Measurements from ENCODE around the gene HIP1R.
A peak's percentile ranks its signal among the peaks of the same experiment; 100 is the strongest.

The HIP1R gene

DNA sequence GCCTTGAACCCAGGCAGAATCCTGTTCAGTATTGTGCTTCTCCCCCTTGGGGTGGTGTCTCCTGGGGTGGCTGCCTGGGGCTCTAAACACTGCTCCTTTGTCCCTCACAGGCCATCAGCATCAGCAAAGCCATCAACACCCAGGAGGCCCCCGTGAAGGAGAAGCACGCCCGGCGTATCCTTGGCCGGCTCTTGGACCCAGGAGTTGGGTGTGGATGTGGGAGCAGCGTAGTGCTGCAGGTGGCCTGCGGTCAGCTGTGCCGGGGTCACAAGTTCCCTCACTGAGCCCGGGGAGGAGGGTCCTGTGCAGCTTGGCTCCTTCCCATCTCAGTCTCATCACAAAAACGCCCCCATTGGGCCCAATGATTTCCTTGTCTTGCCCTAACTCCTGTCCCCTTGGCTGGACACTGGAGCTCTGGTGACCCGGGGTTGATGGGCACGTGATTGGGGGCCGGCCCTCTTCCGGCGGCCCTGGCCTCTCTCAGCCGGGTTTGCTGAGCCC is 12.7 kb downstream of the HIP1R start:
- DNase-seq (ENCODE audit: low read depth in 2 of 2), result no peak

DNA sequence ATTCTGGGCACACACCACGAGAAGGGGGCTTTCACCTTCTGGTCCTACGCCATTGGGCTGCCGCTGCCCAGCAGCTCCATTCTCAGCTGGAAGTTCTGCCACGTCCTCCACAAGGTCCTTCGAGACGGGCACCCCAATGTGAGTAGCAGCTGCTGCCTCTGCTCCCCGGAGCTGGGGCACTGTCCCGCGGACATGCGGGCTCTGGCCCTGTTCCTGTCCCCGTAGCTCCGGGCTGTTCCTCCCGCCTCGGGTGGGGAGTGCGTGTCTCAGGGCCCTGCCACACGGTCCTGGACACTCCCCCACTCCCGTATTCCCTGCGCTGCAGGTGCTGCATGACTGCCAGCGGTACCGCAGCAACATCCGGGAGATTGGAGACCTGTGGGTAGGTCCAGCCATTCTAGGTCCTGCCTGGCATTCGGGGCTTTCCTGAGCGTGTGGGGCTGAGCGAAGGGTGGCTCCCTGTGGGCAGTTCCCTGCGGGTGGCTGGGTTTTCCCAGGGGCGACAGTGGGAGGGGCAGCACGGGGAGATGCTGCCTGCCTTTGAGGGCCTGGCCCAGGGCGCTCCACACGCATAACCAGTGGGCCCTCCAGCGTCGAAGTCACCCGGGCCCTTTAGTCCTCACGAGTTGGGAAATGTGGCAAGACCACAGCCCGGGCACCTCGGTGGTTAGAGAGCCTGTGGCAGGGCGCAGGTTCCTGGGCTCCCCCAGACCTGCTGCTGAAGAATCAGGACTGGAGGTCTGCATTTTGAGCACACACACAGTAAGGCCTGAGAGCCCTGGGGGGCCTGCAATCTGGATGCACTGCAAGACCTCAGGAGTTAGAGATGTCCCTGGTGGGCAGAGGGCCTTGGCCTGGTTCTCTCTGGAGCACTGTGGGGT is 13.5 kb downstream of the HIP1R start:
- DNase-seq (ENCODE audit: low read depth in 2 of 2), result no peak

DNA sequence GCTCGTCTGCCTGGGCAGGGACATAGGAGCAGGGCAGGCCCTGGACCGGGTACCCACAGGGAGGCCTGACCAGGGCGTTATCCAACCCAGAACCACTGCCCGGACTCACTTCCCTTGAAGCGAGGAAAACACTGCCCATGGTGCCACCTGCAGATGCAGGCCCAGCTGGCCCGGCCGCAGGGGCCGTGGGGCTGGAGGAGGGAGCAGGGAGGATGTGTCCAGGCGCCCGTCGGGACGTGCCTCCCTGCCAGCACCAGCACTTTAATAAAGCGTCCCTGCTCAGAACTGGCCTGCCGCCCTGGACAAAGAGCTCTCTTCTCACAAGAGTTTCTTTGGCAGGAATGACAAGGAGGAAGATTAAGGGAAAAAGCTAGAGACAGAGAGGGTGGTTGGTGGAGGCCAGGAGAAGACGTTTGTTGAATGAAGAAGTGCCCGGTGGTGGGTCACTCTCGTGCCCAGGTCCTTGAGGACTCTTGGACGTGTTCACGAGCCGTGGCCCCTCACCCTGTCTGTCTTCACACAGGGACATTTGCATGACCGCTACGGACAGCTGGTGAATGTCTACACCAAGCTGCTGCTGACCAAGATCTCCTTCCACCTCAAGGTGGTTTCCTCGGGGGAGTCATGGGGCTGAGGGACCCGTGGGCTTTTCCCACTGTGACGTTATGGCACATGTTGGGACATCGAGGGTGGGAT is 14.2 kb downstream of the HIP1R start:
- DNase-seq (ENCODE audit: low read depth in 2 of 2), result no peak

DNA sequence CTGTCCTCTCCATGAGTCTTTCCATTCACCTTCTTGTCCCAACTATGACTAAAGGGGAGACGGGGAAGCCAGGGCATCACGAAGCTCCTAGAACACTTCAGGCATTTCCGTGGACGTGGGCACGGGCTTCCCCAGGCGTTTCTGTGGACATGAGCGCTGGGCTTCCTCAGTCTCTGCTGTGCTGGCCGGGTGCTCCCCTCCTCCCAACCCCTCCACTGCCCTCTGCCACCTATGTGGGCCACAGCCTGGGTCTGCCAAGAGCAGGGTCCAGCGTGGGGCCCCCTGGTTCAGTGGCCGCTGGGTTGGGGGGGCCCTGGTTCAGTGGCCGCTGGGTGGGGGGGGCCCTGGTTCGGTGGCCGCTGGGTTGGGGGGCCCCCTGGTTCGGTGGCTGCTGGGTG is 14.8 kb downstream of the HIP1R start:
- no peak for DNase-seq (ENCODE audit: low read depth in 2 of 2)

DNA sequence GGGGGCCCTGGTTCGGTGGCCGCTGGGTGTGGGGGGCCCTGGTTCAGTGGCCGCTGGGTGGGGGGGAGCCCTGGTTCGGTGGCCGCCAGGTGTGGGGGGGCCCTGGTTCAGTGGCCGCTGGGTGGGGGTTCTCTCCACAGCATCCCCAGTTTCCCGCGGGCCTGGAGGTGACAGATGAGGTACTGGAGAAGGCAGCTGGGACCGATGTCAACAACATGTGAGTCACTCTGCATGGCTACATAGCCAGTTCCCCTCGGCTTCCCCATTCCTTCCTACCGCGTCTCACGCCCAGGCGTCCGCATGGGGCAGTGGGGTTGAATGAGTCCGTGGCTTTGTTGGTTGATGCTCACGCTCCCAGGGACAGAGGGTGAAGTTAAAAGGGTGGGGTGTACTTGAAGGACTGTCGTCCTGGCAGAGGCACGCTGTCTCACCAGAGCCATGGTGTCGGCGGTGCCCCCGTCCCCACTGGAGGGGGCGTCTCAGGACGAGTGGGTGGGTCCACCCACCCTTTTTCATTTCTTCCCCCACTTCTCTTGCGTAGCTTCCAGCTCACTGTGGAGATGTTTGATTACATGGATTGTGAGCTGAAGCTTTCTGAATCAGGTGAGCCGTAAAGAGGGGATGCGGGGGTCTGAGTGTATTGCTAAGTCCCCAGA is 15.6 kb downstream of the HIP1R start:
- DNase-seq (ENCODE audit: low read depth in 2 of 2), result no peak

DNA sequence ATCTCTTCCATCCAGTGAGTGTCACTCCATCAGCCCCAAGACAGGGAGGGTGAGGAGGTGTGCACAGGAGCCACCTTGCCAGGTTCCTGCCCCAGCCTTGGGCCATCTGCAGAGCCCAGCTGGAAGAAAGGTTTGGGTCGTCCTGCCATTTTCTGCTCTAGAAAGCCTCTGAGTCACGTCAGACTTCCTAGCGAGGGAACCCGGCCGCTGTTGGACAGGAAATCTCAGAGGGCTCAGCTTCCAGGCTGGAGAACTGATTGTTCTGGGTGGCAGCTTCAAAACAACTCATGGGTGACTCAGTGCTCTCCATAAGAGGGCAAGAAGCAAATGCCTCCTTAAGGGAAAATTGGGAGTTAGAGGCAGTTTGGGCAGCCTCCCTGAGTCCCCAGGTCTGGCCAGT is 16.6 kb downstream of the HIP1R start:
- DNase-seq (ENCODE audit: low read depth in 2 of 2), result no peak

DNA sequence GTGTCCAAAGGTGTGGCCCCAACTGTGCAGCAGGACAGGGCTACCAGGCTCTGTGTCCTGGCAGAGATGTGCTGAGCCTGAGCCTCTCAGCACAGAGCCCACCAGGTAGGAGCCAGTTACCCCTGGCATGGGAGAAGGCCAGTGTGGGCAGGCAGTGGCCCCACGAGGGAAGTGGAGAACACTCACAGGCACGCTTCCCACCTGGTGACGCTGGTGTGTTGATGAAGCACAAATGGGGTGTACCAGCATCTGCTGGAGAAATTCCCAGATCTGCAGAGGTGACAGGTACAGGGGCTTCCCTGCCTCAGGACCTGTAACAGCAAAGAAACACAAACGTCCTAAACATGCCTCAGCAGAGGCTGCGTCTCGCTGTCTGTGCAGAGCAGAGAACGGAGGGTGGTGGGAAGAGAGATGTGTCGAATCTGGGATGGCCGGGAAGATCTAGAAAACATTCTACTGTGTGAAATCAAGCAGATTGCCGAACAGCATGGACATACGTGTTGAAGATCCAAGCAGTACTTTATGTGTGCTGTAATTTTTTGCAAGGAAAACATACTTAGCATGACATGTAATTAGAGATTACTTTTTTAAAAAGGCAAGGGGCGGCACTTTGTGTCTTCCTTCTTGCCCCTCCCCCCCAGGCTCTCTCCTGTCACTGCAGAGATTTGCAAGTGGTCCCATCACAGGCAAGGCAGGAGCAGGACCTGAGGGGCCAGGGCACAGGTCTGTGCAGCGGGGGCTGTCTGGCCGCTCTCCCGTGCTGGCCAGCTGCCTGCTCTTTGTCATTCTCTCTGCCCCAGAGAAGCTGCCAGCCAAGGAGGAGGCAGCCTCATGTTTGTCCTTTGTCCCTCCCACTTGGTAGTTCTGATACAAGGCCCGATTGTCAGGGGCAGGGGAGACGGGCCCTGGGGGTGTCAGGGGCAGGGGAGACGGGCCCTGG is 17.3 kb downstream of the HIP1R start:
- no peak for DNase-seq (ENCODE audit: low read depth in 2 of 2)

DNA sequence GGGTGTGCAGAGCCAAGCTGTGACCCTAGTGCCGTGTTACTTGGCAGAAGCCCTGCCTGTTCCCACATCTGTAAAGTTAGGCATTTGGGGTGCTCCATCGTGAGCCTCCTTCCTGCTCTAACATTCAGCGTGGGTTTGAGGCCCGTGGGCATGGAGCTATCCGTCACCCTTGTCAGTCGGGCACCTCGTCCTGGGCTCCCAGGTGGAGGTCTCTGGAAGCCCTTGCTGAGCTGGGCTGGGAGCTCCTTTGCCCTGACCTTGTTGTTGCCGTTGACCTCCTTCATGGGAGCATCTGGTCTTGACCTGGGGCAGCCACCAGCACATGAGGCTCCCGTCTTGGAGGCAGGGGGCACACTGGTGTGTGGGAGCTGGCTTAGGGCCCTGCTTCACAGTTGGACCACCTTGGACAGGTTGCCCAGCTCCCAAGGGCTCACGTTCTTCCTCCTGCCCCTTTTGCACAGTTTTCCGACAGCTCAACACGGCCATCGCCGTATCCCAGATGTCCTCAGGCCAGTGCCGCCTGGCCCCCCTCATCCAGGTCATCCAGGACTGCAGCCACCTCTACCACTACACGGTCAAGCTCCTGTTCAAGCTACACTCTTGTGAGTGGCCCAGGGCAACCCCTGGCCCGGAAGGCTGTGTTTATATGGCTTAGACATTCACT is 18.5 kb downstream of the HIP1R start:
- DNase-seq (ENCODE audit: low read depth in 2 of 2), result no peak

DNA sequence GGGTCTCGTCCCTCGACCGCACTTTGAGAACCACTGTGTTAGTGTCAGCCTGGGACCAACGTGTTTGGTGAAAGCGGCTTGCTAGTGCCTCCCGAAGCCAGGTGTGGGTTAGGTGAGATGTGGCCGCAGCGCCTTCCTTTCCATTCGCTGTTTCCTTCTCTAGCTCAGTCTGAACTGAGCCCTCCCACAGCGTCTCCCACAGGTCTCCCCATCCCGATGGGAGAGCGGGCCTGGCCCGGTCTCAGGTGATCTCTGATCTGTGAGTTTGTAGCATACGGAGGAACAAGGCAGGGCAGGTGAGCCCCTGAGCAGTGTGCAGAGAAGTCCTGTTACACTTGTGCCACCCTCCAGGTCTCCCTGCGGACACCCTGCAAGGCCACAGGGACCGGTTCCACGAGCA is 19.3 kb downstream of the HIP1R start:
- DNase-seq (ENCODE audit: low read depth in 2 of 2), result no peak

DNA sequence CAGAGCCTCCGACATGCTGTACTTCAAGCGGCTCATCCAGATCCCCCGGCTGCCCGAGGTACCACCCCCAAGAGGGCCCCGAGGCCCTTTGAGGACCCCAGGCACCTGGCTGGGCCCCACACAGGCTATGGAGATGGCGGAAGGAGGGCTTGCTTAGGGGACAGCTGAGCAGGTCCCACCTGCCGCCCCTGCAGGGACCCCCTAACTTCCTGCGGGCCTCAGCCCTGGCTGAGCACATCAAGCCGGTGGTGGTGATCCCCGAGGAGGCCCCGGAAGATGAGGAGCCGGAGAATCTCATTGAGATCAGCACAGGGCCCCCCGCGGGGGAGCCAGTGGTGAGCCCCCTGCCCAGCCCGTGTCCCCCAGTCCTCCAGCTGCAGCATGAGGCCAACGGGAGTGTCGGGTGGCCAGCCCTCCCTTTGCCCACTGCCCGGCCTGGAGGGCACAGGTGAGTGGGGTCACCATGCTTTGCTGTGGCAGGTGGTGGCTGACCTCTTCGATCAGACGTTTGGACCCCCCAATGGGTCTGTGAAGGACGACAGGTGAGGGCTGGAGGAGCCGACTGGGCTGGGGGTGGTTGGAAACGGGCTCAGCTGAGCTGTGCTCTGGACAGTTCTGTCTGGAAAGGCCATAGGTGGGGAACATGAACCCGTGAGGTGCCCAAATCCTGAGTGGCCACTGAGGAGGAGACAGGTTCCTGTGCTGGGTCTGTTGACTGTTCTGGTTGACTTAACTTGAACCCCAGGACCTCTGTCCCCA is 20.0 kb downstream of the HIP1R start:
- DNase-seq (ENCODE audit: low read depth in 2 of 2), result no peak

DNA sequence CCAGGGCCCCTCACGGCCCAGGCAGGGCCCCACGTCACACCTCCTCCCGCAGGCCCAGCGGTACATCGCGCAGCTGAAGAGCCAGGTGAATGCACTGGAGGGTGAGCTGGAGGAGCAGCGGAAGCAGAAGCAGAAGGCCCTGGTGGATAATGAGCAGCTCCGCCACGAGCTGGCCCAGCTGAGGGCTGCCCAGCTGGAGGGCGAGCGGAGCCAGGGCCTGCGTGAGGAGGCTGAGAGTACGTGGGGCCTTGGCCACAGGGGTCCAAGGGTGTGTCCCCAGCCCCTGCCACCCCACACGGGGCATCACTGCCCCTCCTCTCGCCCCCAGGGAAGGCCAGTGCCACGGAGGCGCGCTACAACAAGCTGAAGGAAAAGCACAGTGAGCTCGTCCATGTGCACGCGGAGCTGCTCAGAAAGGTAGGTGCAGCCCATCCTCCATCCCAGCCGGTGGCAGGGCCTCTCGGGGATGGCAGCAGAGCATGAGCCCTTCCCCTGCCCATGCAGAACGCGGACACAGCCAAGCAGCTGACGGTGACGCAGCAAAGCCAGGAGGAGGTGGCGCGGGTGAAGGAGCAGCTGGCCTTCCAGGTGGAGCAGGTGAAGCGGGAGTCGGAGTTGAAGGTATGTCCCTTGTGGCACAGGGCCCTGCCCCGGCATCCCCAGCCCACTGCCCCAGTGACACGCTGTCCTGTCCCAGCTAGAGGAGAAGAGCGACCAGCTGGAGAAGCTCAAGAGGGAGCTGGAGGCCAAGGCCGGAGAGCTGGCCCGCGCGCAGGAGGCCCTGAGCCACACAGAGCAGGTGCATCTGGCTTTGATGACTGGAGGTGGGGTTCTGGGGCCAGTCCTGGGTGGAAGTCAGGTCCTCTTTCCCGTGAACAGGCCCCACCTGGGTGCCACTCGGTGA is 20.9 kb downstream of the HIP1R start:
- DNase-seq (ENCODE audit: low read depth in 2 of 2), result no peak

DNA sequence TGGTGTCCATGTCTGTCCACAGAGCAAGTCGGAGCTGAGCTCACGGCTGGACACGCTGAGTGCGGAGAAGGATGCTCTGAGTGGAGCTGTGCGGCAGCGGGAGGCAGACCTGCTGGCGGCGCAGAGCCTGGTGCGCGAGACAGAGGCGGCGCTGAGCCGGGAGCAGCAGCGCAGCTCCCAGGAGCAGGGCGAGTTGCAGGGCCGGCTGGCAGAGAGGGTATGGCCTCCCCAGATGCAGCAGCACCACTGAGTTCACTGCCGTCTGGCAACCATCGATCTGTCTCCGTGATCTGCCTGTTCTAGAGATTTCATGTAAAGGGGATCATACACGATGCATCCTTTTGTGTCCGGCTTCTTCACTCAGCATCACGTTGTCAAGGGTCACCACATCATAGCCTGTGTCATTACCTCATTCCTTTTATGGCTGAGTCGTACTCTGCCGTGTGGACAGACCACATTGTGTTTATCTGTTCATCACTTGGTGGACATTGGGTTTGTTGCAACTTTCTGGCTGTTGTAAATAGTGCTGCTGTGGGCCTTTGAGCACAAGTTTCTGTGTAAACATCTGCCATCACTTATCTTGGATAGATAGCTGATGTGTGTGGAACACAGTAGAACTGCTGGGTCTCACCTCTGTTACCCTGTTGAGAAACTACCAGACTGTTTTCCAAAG is 21.9 kb downstream of the HIP1R start:
- no peak for DNase-seq (ENCODE audit: low read depth in 2 of 2)

DNA sequence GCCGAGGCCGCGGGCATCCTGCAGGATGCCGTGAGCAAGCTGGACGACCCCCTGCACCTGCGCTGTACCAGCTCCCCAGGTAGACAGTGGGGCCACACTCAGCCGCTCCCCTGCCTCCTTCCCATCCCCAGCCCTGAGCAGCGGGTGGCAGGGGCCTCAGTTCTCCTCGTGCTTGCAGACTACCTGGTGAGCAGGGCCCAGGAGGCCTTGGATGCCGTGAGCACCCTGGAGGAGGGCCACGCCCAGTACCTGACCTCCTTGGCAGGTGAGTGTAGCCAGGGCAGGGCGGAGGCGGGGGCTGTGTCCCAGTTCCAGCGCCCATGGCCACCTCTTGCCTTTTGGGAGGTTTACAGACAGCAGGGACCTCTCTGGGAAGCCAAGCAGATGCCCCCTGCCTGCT is 22.9 kb downstream of the HIP1R start:
- no peak for DNase-seq (ENCODE audit: low read depth in 2 of 2)

DNA sequence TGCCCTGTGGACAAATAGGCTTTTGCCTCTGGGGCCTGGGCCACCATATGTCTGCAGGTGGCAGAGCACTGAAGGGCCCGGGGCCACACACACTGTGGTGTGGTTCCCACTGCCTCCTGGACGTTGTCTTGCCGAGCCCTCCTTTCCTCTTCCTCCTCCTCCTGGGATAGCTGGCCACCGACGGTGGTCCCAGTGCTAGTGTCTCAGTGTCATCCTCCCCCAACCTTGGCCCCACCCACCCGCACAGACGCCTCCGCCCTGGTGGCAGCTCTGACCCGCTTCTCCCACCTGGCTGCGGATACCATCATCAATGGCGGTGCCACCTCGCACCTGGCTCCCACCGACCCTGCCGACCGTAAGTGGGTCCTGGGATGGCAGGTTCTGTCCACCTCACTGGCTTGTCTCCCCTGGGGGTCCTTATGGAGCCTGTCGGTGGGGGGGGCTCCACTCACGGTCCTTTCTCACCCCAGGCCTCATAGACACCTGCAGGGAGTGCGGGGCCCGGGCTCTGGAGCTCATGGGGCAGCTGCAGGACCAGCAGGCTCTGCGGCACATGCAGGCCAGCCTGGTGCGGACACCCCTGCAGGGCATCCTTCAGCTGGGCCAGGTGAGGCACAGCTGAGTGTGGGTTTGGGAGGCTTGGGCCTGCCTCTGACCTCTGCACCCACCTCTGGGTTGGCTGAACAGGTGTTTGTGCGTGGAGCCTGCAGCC is 23.5 kb downstream of the HIP1R start:
- DNase-seq (ENCODE audit: low read depth in 2 of 2), result no peak

DNA sequence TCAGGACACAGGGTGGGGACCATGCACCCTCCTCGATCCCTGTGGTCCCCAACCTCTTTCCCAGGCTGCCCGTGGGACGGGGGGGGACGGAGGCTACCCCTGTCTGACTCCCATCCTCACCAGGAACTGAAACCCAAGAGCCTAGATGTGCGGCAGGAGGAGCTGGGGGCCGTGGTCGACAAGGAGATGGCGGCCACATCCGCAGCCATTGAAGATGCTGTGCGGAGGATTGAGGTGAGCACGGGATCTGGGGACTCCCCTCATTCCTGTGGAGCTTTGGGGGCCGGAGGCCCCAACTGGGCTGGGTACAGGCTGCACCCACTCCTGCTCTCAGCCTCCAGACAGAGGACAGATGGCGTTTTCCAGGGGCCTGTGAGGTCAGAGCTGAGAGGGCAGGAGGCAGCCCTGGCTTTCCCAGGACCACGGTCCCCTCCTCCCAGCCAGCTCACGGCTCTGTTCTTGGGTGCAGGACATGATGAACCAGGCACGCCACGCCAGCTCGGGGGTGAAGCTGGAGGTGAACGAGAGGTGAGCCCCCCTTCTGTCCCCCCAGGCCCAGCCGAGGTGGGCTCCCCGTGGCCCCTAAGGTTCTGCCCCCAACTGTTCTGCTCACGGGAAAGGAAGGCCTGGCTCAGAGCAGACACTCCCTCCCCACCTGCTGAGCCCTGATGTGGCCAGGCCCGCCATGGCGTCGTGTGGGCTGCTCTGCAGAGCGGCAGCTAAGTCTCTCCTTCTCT is 24.2 kb downstream of the HIP1R start:
- no peak for DNase-seq (ENCODE audit: low read depth in 2 of 2)

DNA sequence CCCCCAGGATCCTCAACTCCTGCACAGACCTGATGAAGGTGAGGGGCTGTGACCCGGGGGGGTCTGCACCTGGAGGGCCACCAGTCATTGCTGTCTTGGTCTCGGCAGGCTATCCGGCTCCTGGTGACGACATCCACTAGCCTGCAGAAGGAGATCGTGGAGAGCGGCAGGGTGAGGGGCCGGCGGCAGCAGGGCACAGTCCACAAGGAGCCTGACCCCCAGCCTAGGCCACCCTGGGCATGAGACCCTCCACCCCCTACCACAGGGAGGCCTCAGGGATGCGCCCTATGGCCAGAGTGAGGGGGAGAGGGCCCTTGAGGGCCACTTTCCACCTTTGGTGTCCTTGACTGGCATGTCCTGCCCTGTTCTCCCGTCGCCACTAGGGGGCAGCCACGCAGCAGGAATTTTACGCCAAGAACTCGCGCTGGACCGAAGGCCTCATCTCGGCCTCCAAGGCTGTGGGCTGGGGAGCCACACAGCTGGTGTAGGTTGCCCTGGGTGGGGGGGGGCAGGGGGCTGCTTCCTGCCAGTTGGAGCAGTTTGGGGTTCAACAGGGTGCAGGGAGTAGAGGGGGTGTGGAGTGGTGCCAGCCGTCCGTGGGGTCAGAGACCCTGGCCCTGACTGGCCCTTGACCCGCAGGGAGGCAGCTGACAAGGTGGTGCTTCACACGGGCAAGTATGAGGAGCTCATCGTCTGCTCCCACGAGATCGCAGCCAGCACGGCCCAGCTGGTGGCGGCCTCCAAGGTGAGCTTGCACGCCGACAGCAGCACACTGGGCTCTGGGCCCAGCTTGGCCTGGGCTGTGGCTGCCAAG is 25.0 kb downstream of the HIP1R start:
- peak; percentile 67 to 80 for DNase-seq (ENCODE audit: low read depth in 2 of 2)

Measured in stimulated activated CD8-positive, alpha-beta memory T cell treated with anti-CD3 and anti-CD28 coated beads, Interleukin-2, amount 100 ng/mL, for 48 hours (primary cell).